Measurements from ENCODE around the gene ASGR2. TPM values are rescaled to one million over a fixed set of nuclear protein-coding genes. Genes with fewer than 3 reads are reported as not detected.

The ASGR2 gene
- total and polyA plus RNA-seq, 7 donors = 1.0 to 2.4 (median 1.6) TPM; not detected in 4

DNA sequence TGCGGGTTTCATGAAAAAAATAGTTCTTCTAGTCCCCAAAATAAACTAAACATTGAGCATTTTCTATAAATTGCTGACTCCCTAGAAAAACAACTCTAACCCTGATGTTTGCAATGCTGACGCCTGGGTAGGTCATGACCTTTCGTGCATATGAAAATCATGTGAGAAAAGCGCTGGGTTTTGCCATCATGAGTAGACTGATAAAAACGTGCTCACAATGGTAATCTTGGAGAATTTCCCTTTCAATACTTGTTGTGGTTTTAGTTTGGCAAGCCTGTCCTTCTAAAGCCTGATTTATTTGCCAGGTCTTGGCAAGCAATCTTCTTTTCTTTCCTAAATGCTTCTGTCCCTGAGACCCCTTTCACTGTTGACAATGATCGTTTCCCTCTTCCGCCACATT is 30.5 kb downstream of the ASGR2 start:
- Histone ChIP-seq H3K27me3 (peaks cover 0 to 4% (median 0%) of the 10 kb centered on the region in 3 donors), H3K4me1 (no peaks in the 10 kb centered on the region), H3K9me3 (no peaks in the 10 kb centered on the region), H3K27ac (no peak overlapping the region), H3K4me3 (no peak overlapping the region), H3K36me3 (no peaks in the 10 kb centered on the region)
- intact Hi-C loops (cut with DNase I) = no loop called here
- 43 to 53% methylated on average over 7 of the region's 7 CpGs for WGBS, 2 donors
- no peak for TF ChIP-seq POLR2A (IDR thresholded peaks at IDR 0.05)
- no peak for TF ChIP-seq POLR2AphosphoS5 (IDR thresholded peaks at IDR 0.05)
- no peak for TF ChIP-seq CTCF (IDR thresholded peaks at IDR 0.05)
- no peak for TF ChIP-seq EP300 (IDR thresholded peaks at IDR 0.05)
- DNase-seq = no peak

DNA sequence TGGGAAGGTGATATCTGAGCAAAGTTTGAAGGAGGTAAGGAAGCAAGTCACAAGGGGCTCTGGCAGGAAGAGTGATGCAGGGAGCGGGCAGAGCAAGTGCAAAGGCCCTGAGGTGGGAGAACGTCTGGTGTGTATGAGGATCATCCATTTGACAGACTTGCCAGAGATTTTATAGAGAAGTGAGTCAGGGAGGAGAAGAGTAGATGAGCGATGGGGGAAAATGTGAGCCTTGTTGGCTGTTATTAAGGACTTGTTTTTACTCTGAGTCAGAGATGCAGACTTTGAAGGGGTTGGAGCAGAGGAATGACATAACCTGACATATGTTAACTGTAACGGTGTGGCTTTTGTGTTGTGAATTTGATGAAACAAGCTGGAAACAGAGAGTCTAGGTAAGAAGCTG is 31.0 kb downstream of the ASGR2 start:
- TF ChIP-seq EP300 (IDR thresholded peaks at IDR 0.05) (no peak), POLR2A (IDR thresholded peaks at IDR 0.05) (no peak), CTCF (IDR thresholded peaks at IDR 0.05) (no peak), POLR2AphosphoS5 (IDR thresholded peaks at IDR 0.05) (no peak)
- intact Hi-C loops (cut with DNase I) = no loop called here
- WGBS, 2 donors = 78 to 82% methylated on average over 4 of the region's 4 CpGs

DNA sequence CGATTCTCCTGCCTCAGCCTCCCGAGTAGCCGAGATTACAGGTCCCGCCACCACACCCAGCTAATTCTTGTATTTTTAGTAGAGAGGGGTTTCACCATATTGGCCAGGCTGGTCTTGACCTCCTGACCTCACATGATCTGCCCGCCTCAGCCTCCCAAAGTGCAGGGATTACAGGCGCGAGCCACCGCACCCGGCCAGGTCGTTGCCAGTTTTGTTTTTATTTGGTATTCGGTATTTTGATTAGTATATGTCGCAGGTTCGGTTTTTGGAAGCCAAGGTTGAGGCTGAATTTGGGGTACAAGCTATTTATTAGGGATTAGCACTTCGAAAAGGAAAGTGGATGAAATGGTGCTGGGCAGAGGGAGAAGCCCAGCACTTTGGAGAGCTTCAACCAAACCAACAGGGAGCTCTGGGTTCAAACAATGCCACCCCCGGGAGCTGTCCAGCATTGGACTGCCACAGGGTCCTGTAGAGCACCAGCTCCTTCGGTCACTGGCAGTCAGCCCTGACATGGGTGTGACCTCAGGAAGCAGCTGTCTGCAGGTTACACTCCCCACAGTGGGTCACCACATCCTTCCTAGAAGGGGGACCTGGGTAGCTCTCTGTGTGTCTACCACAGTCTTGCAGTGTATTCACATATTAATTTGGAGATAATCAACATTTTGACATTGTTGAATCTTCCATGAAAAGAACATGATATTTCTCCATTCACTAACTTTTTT is 33.1 kb downstream of the ASGR2 start:
- 81 to 84% methylated on average over 16 of the region's 16 CpGs for WGBS, 2 donors
- H3K4me1 ChIP-seq = no peaks in the 10 kb centered on the region
- no peak overlapping the region for H3K27ac ChIP-seq
- no peaks in the 10 kb centered on the region for H3K36me3 ChIP-seq
- H3K4me3 ChIP-seq = no peak overlapping the region
- intact Hi-C loops (cut with DNase I) = no loop called here
- DNase-seq = no peak
- TF ChIP-seq CTCF (IDR thresholded peaks at IDR 0.05) = no peak
- TF ChIP-seq EP300 (IDR thresholded peaks at IDR 0.05) = no peak
- TF ChIP-seq POLR2A (IDR thresholded peaks at IDR 0.05) = no peak
- TF ChIP-seq POLR2AphosphoS5 (IDR thresholded peaks at IDR 0.05) = no peak
- H3K27me3 ChIP-seq = peaks cover 0 to 4% (median 0%) of the 10 kb centered on the region in 3 donors
- H3K9me3 ChIP-seq = no peaks in the 10 kb centered on the region

More for the DNA sequence above, 31.0 kb downstream of the ASGR2 start:
- H3K27me3 ChIP-seq = peaks cover 0 to 4% (median 0%) of the 10 kb centered on the region in 3 donors
- H3K4me3 ChIP-seq = no peak overlapping the region
- H3K9me3 ChIP-seq = no peaks in the 10 kb centered on the region
- no peaks in the 10 kb centered on the region for H3K36me3 ChIP-seq
- no peak for DNase-seq
- H3K4me1 ChIP-seq = no peaks in the 10 kb centered on the region
- no peak overlapping the region for H3K27ac ChIP-seq

GRCh38 chr17:7080456-7081041 is 34.1 kb downstream of the ASGR2 start:
- Histone ChIP-seq H3K27me3 (no peaks in the 10 kb centered on the region), H3K9me3 (no peaks in the 10 kb centered on the region), H3K36me3 (no peaks in the 10 kb centered on the region), H3K4me1 (no peaks in the 10 kb centered on the region), H3K27ac (peak overlapping the region in 2 of 4 donors; percentile 20 to 27), H3K4me3 (no peak overlapping the region)
- intact Hi-C loops (cut with DNase I) = no loop called here
- WGBS, 2 donors = 67 to 78% methylated on average over 10 of the region's 10 CpGs
- no peak for TF ChIP-seq EP300 (IDR thresholded peaks at IDR 0.05)
- TF ChIP-seq POLR2A (IDR thresholded peaks at IDR 0.05) = no peak
- no peak for TF ChIP-seq CTCF (IDR thresholded peaks at IDR 0.05)
- no peak for TF ChIP-seq POLR2AphosphoS5 (IDR thresholded peaks at IDR 0.05)
- no peak for DNase-seq
